Gastroesophageal sphincter (tissue), 4 donors: Measurements from ENCODE around the gene DDX10. TPM values are rescaled to one million over a fixed set of nuclear protein-coding genes. Genes with fewer than 3 reads are reported as not detected.

Experiments used
- ATAC-seq: fragments of 150-250 bp; one replicate; pipeline ENCODE4 v1.9.1; 2016; ENCODE audit warnings: mild to moderate bottlenecking, moderate library complexity
- H3K27ac ChIP-seq, 4 donors: fragments of 200-600 bp; sonication (generic) in 3 of 4; 1 replicate in 3 of 4; 2 replicates in 1 of 4; pipeline ENCODE4 v1.5.1; 2016 to 2019
- H3K27me3 ChIP-seq: fragments of 200-600 bp; sonication (generic); one replicate; pipeline ENCODE4 v1.5.1; 2019
- H3K36me3 ChIP-seq, 2 donors: fragments of 200-600 bp; sonication (generic); one replicate each; pipeline ENCODE4 v1.5.1; 2019; ENCODE audit warnings: control low read depth in 1 of 2
- H3K4me1 ChIP-seq, 3 donors: fragments of 200-600 bp; sonication (generic); 1 replicate in 2 of 3; 2 replicates in 1 of 3; pipeline ENCODE4 v1.5.1; 2016 to 2019; ENCODE audit warnings: control low read depth in 2 of 3
- H3K4me3 ChIP-seq, 2 donors: fragments of 200-600 bp; sonication (generic); one replicate each; pipeline ENCODE4 v1.5.1; 2019; ENCODE audit warnings: mild to moderate bottlenecking in 1 of 2, moderate library complexity in 1 of 2
- H3K9me3 ChIP-seq, 3 donors: fragments of 200-600 bp; sonication (generic); one replicate each; pipeline ENCODE4 v1.5.1; 2017 to 2019; ENCODE audit warnings: control low read depth in 2 of 3
- EP300 ChIP-seq: sonication (generic); formaldehyde crosslinking; IDR thresholded peaks from one replicate; pipeline ENCODE4 v1.6.1; 2017; ENCODE audit warnings: antibody characterized with exemption, mild to moderate bottlenecking
- POLR2A ChIP-seq, 2 donors: fragments of 450-650 bp; IDR thresholded peaks; one replicate each; pipeline ENCODE4 v1.6.1; 2017; ENCODE audit warnings: antibody characterized with exemption in 2 of 2, mild to moderate bottlenecking in 2 of 2, moderate library complexity in 1 of 2
- POLR2AphosphoS5 ChIP-seq: sonication (generic); formaldehyde crosslinking; IDR thresholded peaks from one replicate; pipeline ENCODE4 v1.6.1; 2017; ENCODE audit warnings: antibody characterized with exemption
- WGBS, 2 donors: methylation state at CpG; one replicate each; pipeline ENCODE4 v1.1.5; 2018; ENCODE audit warnings: low coverage in 1 of 2; 5-methylcytosine and 5-hydroxymethylcytosine counted together
- total RNA-seq, 4 donors: library from RNA; depleted of rRNA; stranded (reverse); fragments of >200 nt; gene quantifications; one replicate each; pipeline ENCODE4 v1.1.0, GENCODE V29; 2016
- TF ChIP-seq, protein P1 (sequence below), 4 experiments: fragments of 200-600 bp in 2 of 4; fragments of 450-650 bp in 2 of 4; sonication (generic) in 1 of 4; IDR thresholded peaks; one replicate each; pipeline ENCODE4 v1.5.1; 2017 to 2019; ENCODE audit warnings: antibody characterized with exemption in 4 of 4, mild to moderate bottlenecking in 2 of 4, moderate library complexity in 2 of 4

DDX10 gene
- total RNA-seq, 4 donors from 2014 or later = 16.3 to 44.8 (median 22.5) TPM

DNA sequence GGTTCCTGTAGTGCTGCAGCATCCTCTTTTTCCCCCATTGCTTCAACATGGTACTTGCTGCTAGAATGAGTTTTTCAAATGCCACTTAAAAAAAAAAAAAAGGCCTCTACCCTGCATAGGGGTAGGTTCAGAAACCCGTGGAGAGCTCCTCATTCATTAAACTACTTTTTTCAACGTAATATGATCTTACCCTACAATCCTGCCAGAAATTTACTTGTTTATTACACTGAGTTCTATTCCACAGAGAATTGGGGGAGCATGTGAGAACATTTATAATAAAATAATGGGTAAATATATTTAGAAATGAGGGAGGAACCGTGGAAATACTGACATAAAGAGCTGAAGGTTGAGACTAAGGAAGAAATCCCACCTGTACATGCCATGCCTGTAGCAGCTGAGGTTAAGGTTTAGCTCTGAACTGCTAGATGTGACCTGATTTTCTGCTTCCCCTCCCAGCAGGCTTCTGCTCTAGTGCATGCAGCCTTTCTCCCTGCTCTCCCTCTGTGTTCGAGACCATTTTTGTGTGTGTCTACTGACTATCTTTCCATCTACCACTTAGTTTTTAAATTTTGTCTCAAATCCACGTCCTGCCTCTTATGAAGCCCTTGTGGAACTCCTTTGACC lies 225.7 kb downstream of the DDX10 start:
- whole genome bisulfite sequencing, 2 donors = 51 to 82% methylated on average over 3 to 5 of the region's 5 CpGs
- Histone ChIP-seq H3K36me3 (no peaks in the 10 kb centered on the region), H3K4me3 (no peak overlapping the region), H3K27me3 (no peaks in the 10 kb centered on the region), H3K27ac (no peak overlapping the region), H3K4me1 (peaks cover 0 to 9% (median 0%) of the 10 kb centered on the region in 3 donors), H3K9me3 (no peaks in the 10 kb centered on the region)
- ATAC-seq = no peak
- no peak for TF ChIP-seq EP300
- TF ChIP-seq, protein P1, sequence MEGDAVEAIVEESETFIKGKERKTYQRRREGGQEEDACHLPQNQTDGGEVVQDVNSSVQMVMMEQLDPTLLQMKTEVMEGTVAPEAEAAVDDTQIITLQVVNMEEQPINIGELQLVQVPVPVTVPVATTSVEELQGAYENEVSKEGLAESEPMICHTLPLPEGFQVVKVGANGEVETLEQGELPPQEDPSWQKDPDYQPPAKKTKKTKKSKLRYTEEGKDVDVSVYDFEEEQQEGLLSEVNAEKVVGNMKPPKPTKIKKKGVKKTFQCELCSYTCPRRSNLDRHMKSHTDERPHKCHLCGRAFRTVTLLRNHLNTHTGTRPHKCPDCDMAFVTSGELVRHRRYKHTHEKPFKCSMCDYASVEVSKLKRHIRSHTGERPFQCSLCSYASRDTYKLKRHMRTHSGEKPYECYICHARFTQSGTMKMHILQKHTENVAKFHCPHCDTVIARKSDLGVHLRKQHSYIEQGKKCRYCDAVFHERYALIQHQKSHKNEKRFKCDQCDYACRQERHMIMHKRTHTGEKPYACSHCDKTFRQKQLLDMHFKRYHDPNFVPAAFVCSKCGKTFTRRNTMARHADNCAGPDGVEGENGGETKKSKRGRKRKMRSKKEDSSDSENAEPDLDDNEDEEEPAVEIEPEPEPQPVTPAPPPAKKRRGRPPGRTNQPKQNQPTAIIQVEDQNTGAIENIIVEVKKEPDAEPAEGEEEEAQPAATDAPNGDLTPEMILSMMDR (IDR thresholded peaks at IDR 0.05) = no peak
- TF ChIP-seq POLR2A (IDR thresholded peaks at IDR 0.05) = no peak
- no peak for TF ChIP-seq POLR2AphosphoS5

DNA sequence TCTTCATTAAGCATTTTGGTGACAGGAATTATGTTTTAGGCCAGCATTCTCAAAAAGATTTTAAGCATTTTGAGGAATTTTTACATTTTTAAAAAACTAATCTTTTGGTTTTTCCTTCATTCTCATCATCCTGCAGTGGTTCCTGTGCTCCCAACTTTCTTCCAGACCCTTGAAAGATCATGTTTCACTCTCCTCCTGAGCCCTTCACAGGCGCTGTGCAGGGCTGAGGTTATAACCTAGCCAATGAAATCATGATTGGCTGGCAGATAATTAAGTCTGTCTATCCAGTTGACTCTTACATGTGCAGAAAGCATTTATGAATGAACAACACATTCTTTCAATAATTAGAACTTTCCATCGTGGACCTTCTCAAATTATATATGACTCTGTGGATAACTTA lies 226.3 kb downstream of the DDX10 start:
- Histone ChIP-seq H3K36me3 (no peaks in the 10 kb centered on the region), H3K9me3 (no peaks in the 10 kb centered on the region), H3K27ac (no peak overlapping the region), H3K4me3 (no peak overlapping the region), H3K27me3 (no peaks in the 10 kb centered on the region), H3K4me1 (peaks cover 0 to 9% (median 0%) of the 10 kb centered on the region in 3 donors)
- TF ChIP-seq POLR2A (IDR thresholded peaks at IDR 0.05) = no peak
- TF ChIP-seq EP300 = no peak
- TF ChIP-seq, protein P1 (IDR thresholded peaks at IDR 0.05) = no peak
- no peak for TF ChIP-seq POLR2AphosphoS5
- no peak for ATAC-seq
- 82 to 100% methylated on average over 2 of the region's 2 CpGs for WGBS, 2 donors

DNA sequence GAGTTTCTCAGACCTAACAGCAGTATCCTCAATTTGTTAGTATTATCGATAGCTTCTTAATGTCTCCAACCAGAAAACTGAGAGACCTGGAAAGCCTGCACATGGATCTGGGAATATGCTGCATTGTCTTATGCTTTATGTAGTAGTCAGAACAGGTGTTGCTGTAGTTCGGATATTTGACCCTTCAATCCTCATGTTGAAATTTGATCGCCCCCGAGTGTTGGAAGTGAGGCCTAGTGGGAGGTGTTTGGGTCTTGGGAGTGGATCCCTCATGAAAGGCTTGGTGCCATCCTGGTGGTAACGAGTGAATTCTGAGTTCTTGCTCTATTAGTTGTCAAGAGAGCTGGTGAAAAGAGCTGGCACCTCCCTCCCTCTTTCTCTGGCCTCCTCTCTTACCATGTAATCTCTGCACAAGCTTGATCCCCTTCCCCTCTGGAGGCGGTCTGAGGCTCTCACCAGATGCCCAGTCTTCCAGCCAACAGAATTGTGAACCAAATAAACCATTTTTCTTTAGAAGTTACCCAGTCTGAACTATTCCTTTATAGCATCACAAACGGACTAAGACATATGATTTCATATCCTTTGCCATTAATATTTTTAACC lies 227.1 kb downstream of the DDX10 start:
- no peak overlapping the region for H3K27ac ChIP-seq
- WGBS, 2 donors = 89 to 92% methylated on average over 5 to 7 of the region's 7 CpGs
- no peak overlapping the region for H3K4me3 ChIP-seq
- H3K9me3 ChIP-seq = no peaks in the 10 kb centered on the region
- ATAC-seq = no peak
- peaks cover 0 to 9% (median 0%) of the 10 kb centered on the region in 3 donors for H3K4me1 ChIP-seq
- H3K27me3 ChIP-seq = no peaks in the 10 kb centered on the region
- TF ChIP-seq POLR2AphosphoS5 = no peak
- TF ChIP-seq EP300 = no peak
- TF ChIP-seq, protein P1 (IDR thresholded peaks at IDR 0.05) = no peak
- no peak for TF ChIP-seq POLR2A (IDR thresholded peaks at IDR 0.05)
- H3K36me3 ChIP-seq = no peaks in the 10 kb centered on the region

DNA sequence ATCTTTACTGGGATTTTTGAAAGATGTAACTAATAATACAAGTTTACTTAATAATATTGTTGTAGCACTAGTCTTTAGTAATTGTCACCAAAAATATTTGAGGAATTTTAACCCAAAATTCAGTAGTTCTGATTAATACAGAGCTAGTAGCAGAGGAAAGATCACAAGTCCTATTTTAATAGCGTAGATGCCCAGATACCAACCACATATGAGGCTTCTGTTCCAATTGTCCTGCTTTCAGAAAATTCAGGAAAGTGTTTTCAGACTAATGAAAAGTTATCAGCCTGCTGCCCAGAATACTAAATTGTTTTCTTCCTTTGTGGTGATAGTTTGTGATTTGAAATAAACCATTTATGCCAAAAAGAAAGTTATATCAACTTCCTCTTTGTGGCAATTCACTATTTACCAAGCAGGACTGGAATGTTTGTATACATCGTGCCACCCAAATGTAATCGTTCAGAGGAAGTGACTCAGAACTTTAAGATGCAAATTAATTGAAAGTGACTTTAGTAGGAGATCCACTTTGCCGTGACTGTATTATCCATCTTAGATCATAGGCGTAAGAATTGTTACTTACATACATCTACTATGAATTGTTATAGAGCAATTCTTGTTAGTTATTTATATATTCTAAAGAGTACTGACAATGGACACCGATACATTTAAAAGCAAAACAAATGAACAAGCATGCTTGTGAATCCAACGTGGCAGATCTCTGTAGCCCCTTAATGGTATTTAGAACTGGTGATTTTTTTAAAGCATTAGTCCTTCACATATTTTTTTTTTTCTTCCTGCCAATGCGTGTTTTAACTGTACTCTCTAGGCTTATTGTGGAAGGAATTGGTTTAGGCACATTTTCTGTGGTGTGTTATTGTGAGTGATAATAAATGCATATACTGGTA lies 231.0 kb downstream of the DDX10 start:
- H3K27me3 ChIP-seq = no peaks in the 10 kb centered on the region
- H3K9me3 ChIP-seq = no peaks in the 10 kb centered on the region
- WGBS, 2 donors = 69 to 74% methylated on average over 8 of the region's 8 CpGs
- H3K27ac ChIP-seq = no peak overlapping the region
- H3K36me3 ChIP-seq = no peaks in the 10 kb centered on the region
- no peak for ATAC-seq
- H3K4me1 ChIP-seq = no peaks in the 10 kb centered on the region
- TF ChIP-seq POLR2A (IDR thresholded peaks at IDR 0.05) = no peak
- TF ChIP-seq, protein P1 (IDR thresholded peaks at IDR 0.05) = no peak
- TF ChIP-seq EP300 = no peak
- no peak for TF ChIP-seq POLR2AphosphoS5
- H3K4me3 ChIP-seq = no peak overlapping the region
